ENCODE data around the gene DHODH.

DNA sequence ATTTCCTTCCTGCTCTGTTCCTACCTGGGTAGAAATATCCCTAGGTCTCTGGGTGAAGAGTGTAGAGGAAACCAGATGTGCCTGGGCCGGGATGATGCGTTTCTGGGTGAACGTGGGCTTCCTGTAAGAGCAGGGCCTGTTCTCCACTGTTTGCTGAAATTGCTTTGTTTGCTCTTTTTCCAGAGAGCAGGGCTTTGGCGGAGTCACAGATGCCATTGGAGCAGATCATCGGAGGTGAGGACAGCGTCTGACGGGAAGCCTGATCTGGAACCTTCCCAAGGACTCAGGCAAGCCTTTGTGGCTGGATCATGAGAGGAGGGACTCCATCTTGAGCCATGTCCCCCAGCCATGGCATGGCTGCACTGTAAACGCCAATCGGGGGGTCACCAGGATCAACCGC, 15.4 kb downstream of the DHODH start:
- TF ChIP-seq MXI1 (IDR thresholded peaks at IDR 0.05; ENCODE audit: borderline replicate concordance, low read depth, low read length): no peak
- TF ChIP-seq, protein P1, sequence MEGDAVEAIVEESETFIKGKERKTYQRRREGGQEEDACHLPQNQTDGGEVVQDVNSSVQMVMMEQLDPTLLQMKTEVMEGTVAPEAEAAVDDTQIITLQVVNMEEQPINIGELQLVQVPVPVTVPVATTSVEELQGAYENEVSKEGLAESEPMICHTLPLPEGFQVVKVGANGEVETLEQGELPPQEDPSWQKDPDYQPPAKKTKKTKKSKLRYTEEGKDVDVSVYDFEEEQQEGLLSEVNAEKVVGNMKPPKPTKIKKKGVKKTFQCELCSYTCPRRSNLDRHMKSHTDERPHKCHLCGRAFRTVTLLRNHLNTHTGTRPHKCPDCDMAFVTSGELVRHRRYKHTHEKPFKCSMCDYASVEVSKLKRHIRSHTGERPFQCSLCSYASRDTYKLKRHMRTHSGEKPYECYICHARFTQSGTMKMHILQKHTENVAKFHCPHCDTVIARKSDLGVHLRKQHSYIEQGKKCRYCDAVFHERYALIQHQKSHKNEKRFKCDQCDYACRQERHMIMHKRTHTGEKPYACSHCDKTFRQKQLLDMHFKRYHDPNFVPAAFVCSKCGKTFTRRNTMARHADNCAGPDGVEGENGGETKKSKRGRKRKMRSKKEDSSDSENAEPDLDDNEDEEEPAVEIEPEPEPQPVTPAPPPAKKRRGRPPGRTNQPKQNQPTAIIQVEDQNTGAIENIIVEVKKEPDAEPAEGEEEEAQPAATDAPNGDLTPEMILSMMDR (conservative IDR thresholded peaks at IDR 0.05; ENCODE audit: low read depth, low read length): no peak
- TF ChIP-seq BHLHE40 (IDR thresholded peaks at IDR 0.05; ENCODE audit: low read depth, low read length): no peak
